Ureter (tissue), 1 donor: ENCODE results near the gene FBXO36. TPM values are rescaled to one million over a fixed set of nuclear protein-coding genes. Genes with fewer than 3 reads are reported as not detected.
A peak's percentile ranks its signal among the peaks of the same experiment; 100 is the strongest.
"Not testable (repeated sequence)": the region's sequence is repeated elsewhere in the genome, so short reads cannot be mapped to it uniquely, and the experiment has no call there.

Experiments
- DNase-seq: peaks from one replicate; pipeline ENCODE4 v3.0.0-alpha.2; 2020; ENCODE audit warnings: low spot score
- total RNA-seq: library from RNA; stranded (reverse); gene quantifications from one replicate; pipeline ENCODE4 v1.2.4, GENCODE V29; 2023
- donor health status: DM: yes; HTN: yes; CAD: no.

Gene FBXO36
- total RNA-seq, 1 donor from 2014 or later = 3.4 TPM

- no peak for DNase-seq
These were observed 11.4 kb upstream of the FBXO36 start for GRCh38 chr2:229910832-229911412.

GRCh38 chr2:229914171-229914570 lies 8.1 kb upstream of the FBXO36 start:
- no peak for DNase-seq

- DNase-seq = no peak
These were observed 4.5 kb upstream of the FBXO36 start for GRCh38 chr2:229917793-229918192.

GRCh38 chr2:229920011-229920641 lies 2.2 kb upstream of the FBXO36 start:
- DNase-seq = no peak

DNA sequence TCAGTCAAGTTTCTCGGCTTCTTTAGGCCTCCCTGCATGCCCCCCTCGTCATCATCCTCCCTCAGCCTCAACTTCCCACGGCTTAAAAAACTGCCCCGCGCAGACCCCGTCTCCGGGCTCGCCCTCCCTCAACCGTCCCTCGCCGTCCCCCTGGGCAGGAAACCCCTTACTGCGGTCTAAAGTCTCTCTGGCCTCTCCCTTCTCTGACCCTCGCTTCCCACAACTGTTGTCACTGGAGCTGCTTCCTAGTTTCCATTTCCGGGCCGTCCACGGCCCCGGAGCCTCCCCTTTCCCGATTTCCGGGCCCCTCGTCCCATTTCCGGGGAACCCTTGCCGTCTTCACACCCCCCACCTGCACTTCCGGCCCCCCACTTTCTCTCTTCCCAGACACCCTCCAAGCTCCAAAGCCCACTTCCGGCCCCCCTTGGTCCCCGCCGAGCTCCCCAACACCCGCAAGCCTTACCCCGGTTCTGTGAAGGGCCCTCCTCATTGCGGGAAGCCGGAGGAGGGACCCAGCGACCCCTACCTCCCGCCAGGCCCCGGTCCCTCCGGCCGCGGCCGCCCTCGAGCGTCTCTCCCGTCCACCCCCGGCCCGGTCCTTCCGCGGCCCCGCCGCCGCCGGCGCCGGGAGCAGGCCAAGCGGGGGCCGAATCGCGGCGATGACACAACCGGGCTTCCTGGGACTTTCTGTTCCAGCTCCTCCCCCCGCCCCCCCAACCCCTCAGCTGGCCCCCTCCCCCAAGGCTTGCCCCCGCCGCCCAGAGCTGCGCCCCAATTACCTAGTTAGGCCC lies 1.0 kb upstream of the FBXO36 start:
- DNase-seq = peak; percentile 82

- DNase-seq = peak; percentile 93
These were observed 333 bp upstream of the FBXO36 start, which contains the start of gene TRIP12 for GRCh38 chr2:229921892-229922448. Gene TRIP12 (minus strand): TSS chr2:229922009. CDS start chr2:229880079, 41,930 bp downstream.

GRCh38 chr2:229924541-229924940 lies 2.2 kb downstream of the FBXO36 start:
- not testable (repeated sequence) for DNase-seq

DNA sequence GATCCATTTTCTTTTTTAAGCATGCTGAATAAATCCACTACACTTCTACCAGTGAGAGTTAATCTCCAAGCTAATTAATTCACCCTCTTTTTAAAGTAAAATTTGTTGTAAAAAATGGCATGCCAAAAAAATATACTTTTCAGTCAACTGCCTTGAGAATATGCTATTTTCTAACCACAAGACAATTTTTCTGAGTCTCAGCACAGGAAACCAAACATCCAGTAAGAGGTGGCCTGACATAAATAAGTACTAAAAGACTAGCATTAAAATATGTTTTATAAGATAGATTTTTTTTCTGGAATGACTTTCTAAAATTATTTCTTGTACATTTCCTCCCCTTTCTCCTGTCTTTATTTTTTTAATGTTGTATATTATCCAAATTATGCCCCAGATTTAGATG lies 2.9 kb downstream of the FBXO36 start:
- no peak for DNase-seq

DNA sequence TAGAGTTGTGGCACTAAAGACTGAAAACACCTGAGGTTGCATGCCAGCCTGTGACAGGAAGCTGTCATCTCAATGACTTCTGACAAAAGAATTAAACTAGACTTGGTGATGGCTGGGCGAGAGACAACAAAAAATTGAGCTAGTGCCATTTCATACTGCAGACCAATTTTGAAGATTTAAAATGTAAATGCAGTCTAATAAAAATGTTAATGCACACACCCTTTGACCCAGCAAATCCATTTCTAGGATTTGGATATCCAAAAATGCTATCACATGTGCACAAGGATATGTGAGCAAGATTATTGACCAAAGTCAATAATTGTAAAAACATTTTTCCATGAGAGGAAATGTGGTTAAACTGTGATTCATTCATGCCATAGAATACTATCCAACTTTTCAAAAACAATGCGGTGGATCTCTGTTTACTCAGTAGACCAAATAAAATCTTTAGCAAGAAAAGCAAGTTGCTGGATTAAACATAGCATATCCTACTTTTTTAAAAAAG lies 5.6 kb downstream of the FBXO36 start:
- DNase-seq = no peak

- no peak for DNase-seq
These were observed 8.4 kb downstream of the FBXO36 start for GRCh38 chr2:229930656-229931055.

DNA sequence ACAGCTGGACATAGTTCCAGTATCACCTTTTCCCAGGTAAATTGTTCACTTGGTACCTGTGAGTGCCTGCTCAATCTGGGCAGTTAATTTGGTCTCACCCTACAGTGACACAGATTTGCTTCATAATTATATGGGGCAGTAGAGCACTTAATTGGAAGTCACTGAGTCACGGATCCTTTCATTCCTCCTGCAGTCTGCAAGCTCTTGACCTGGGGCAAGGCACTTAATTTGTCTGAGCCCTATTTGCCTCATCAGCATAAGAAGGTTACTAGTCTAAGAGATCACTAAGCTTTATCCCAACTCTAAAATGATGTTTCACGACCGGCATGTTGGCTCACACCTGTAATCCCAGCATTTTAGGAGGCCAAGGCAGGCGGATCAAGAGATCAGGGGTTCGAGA lies 8.9 kb downstream of the FBXO36 start:
- no peak for DNase-seq

DNA sequence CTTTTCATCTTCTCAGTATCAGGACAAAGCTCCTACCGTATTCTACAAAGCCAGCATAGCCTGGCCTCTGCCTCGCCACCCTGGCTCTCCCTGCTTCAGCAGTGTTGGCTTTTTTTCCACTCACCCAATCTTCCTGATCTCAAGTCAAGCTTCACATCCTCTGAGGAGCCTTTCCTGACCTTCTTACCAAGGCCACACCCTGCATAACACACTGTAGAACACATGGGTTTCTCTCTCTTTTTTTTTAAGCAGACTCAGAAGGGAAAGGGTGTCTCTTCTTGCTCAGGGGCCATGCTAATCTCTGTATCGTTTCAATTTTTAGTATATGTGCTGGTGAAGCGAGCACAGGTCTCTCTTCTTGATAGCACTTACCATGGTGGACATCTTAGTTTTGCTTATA lies 15.2 kb downstream of the FBXO36 start:
- no peak for DNase-seq

DNA sequence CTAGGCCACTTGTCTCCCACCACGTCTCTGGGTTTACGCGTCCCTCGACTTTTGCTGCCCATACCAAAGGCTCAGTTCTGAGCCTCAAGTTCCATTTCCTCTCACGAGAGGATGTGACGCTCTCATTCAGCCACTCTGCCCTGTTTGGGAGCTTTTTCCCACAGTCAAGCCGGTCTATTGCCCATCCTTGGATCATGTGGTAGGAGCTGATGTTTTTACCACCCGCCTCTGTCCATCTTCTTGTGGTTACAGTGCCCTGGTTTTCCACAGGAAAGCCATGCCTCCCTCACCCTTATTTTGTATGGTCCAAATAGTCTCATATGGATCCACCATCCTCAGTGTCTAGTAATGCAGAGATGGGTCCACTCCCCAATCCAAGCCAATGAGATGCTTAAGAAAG lies 20.4 kb downstream of the FBXO36 start:
- DNase-seq = no peak

- no peak for DNase-seq
These were observed 20.9 kb downstream of the FBXO36 start for GRCh38 chr2:229943171-229943570.

- no peak for DNase-seq
These were observed 21.6 kb downstream of the FBXO36 start for GRCh38 chr2:229943770-229944449.

- DNase-seq = no peak
These were observed 23.7 kb downstream of the FBXO36 start for GRCh38 chr2:229945975-229946374.

GRCh38 chr2:229947544-229947943 lies 25.2 kb downstream of the FBXO36 start:
- DNase-seq = no peak

- DNase-seq = no peak
These were observed 30.0 kb downstream of the FBXO36 start for GRCh38 chr2:229952256-229952835.

GRCh38 chr2:229955663-229956062 lies 33.4 kb downstream of the FBXO36 start:
- no peak for DNase-seq

DNA sequence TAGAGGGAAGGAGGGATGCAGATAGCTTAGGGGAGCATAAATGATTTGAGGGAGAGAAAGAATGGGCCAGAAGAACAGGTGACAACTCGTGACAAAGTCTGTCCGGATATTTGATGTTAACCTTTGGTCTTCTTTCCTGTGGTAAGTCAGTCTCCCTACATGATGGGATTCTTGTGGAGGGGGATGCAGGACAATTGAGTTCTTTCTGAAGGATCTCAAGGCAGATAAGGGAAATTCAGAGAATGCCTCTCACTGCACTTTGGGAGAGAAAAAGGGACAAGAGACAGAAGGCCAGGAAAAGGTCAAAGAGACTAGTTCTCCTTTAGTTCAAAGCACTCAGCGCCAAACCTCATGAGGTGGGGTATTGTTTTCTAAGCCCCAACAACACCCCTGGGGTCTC lies 34.2 kb downstream of the FBXO36 start:
- DNase-seq = no peak

GRCh38 chr2:229963596-229963995 lies 41.3 kb downstream of the FBXO36 start:
- not testable (repeated sequence) for DNase-seq
